Measurements from ENCODE around the gene ANKRD18B.
"Not testable (repeated sequence)": the region's sequence is repeated elsewhere in the genome, so short reads cannot be mapped to it uniquely, and the experiment has no call there.

Gene ANKRD18B

GRCh38 chr9:33577786-33578185 is 53.7 kb downstream of the ANKRD18B start:
- not testable (repeated sequence) for H3K27ac Mint-ChIP-seq, H3K9me3 Mint-ChIP-seq, H3K4me1 Mint-ChIP-seq, H3K4me3 Mint-ChIP-seq, ATAC-seq, DNase-seq
- peaks cover 14% of the 10 kb centered on the region for H3K27me3 Mint-ChIP-seq

GRCh38 chr9:33579996-33580395 is 55.9 kb downstream of the ANKRD18B start:
- not testable (repeated sequence) for DNase-seq, H3K27ac Mint-ChIP-seq, H3K9me3 Mint-ChIP-seq, ATAC-seq, H3K4me3 Mint-ChIP-seq, H3K4me1 Mint-ChIP-seq
- peaks cover 14% of the 10 kb centered on the region for H3K27me3 Mint-ChIP-seq

GRCh38 chr9:33582686-33583085 is 58.6 kb downstream of the ANKRD18B start:
- DNase-seq, H3K9me3 Mint-ChIP-seq, H3K4me1 Mint-ChIP-seq, H3K4me3 Mint-ChIP-seq, H3K27ac Mint-ChIP-seq, ATAC-seq: not testable (repeated sequence)
- H3K27me3 Mint-ChIP-seq: peaks cover 20% of the 10 kb centered on the region

- not testable (repeated sequence) for ATAC-seq, H3K27ac Mint-ChIP-seq, H3K9me3 Mint-ChIP-seq, H3K4me1 Mint-ChIP-seq, DNase-seq, H3K4me3 Mint-ChIP-seq
- H3K27me3 Mint-ChIP-seq: peaks cover 30% of the 10 kb centered on the region
Measured at GRCh38 chr9:33586128-33586527, 62.1 kb downstream of the ANKRD18B start.

GRCh38 chr9:33587799-33588198 is 63.7 kb downstream of the ANKRD18B start:
- peak overlapping the region in 1 of 2 donors; percentile 42 for H3K27ac Mint-ChIP-seq
- H3K4me1 Mint-ChIP-seq: not testable (repeated sequence)

GRCh38 chr9:33588876-33589275 is 64.8 kb downstream of the ANKRD18B start:
- not testable (repeated sequence) for ATAC-seq, H3K4me1 Mint-ChIP-seq

More at GRCh38 chr9:33587799-33588198, 63.7 kb downstream of the ANKRD18B start:
- not testable (repeated sequence) for H3K4me3 Mint-ChIP-seq, DNase-seq, ATAC-seq, H3K9me3 Mint-ChIP-seq
- H3K27me3 Mint-ChIP-seq: peaks cover 16% of the 10 kb centered on the region

GRCh38 chr9:33590857-33591256 is 66.8 kb downstream of the ANKRD18B start:
- H3K9me3 Mint-ChIP-seq, H3K27ac Mint-ChIP-seq, H3K4me1 Mint-ChIP-seq, ATAC-seq, DNase-seq, H3K4me3 Mint-ChIP-seq: not testable (repeated sequence)
- peaks cover 16% of the 10 kb centered on the region for H3K27me3 Mint-ChIP-seq

More at GRCh38 chr9:33588876-33589275, 64.8 kb downstream of the ANKRD18B start:
- H3K27me3 Mint-ChIP-seq: peaks cover 16% of the 10 kb centered on the region
- H3K27ac Mint-ChIP-seq, H3K9me3 Mint-ChIP-seq, H3K4me3 Mint-ChIP-seq, DNase-seq: not testable (repeated sequence)

- H3K27me3 Mint-ChIP-seq, H3K27ac Mint-ChIP-seq: not testable (repeated sequence)
Measured at GRCh38 chr9:33596974-33597373, 72.9 kb downstream of the ANKRD18B start.

GRCh38 chr9:33597386-33597785 is 73.3 kb downstream of the ANKRD18B start:
- H3K27me3 Mint-ChIP-seq, H3K4me3 Mint-ChIP-seq, DNase-seq, ATAC-seq, H3K9me3 Mint-ChIP-seq: not testable (repeated sequence)
- Mint-ChIP-seq H3K4me1 (peaks cover 11% of the 10 kb centered on the region), H3K27ac (peak overlapping the region in 1 of 2 donors; percentile 91)

More at GRCh38 chr9:33596974-33597373, 72.9 kb downstream of the ANKRD18B start:
- DNase-seq, ATAC-seq, H3K9me3 Mint-ChIP-seq, H3K4me3 Mint-ChIP-seq: not testable (repeated sequence)
- H3K4me1 Mint-ChIP-seq: peaks cover 11% of the 10 kb centered on the region

- not testable (repeated sequence) for DNase-seq, ATAC-seq, H3K4me3 Mint-ChIP-seq, H3K27me3 Mint-ChIP-seq, H3K9me3 Mint-ChIP-seq
- Mint-ChIP-seq H3K27ac (peak overlapping the region; percentile 46 to 85), H3K4me1 (peaks cover 11% of the 10 kb centered on the region)
Measured at GRCh38 chr9:33598796-33599379, 74.8 kb downstream of the ANKRD18B start.

GRCh38 chr9:33600911-33601310 is 76.9 kb downstream of the ANKRD18B start:
- not testable (repeated sequence) for H3K27me3 Mint-ChIP-seq, H3K4me3 Mint-ChIP-seq, DNase-seq, H3K27ac Mint-ChIP-seq, ATAC-seq, H3K9me3 Mint-ChIP-seq
- peaks cover 11% of the 10 kb centered on the region for H3K4me1 Mint-ChIP-seq

GRCh38 chr9:33604249-33604648 is 80.2 kb downstream of the ANKRD18B start:
- H3K4me3 Mint-ChIP-seq, H3K4me1 Mint-ChIP-seq, ATAC-seq, H3K27ac Mint-ChIP-seq, H3K9me3 Mint-ChIP-seq, DNase-seq: not testable (repeated sequence)
- peaks cover 14% of the 10 kb centered on the region for H3K27me3 Mint-ChIP-seq

- H3K27ac Mint-ChIP-seq, H3K9me3 Mint-ChIP-seq, DNase-seq, H3K4me3 Mint-ChIP-seq, ATAC-seq, H3K4me1 Mint-ChIP-seq: not testable (repeated sequence)
- H3K27me3 Mint-ChIP-seq: peaks cover 14% of the 10 kb centered on the region
Measured at GRCh38 chr9:33604936-33605335, 80.9 kb downstream of the ANKRD18B start.

- no peak for DNase-seq
- Mint-ChIP-seq H3K4me1 (no peaks in the 10 kb centered on the region), H3K27me3 (peaks cover 26% of the 10 kb centered on the region), H3K9me3 (no peaks in the 10 kb centered on the region), H3K27ac (no peak overlapping the region), H3K4me3 (no peak overlapping the region)
- ATAC-seq: no peak
Measured at GRCh38 chr9:33611358-33611757, 87.3 kb downstream of the ANKRD18B start.

GRCh38 chr9:33612410-33612809 is 88.4 kb downstream of the ANKRD18B start:
- H3K27me3 Mint-ChIP-seq: peaks cover 28% of the 10 kb centered on the region
- H3K27ac Mint-ChIP-seq, DNase-seq, ATAC-seq, H3K4me1 Mint-ChIP-seq, H3K9me3 Mint-ChIP-seq, H3K4me3 Mint-ChIP-seq: not testable (repeated sequence)

- Mint-ChIP-seq H3K4me1 (peaks cover 5% of the 10 kb centered on the region), H3K9me3 (no peaks in the 10 kb centered on the region), H3K27me3 (peaks cover 23% of the 10 kb centered on the region), H3K27ac (no peak overlapping the region), H3K4me3 (no peak overlapping the region)
- no peak for DNase-seq
- ATAC-seq: no peak
Measured at GRCh38 chr9:33614001-33614687, 90.1 kb downstream of the ANKRD18B start.
